Measurements from ENCODE around the gene SOX21. TPM values are rescaled to one million over a fixed set of nuclear protein-coding genes. Genes with fewer than 3 reads are reported as not detected.

SOX21 gene
- total and polyA plus RNA-seq, 8 donors, result 0.09 to 0.86 (median 0.53) TPM

DNA sequence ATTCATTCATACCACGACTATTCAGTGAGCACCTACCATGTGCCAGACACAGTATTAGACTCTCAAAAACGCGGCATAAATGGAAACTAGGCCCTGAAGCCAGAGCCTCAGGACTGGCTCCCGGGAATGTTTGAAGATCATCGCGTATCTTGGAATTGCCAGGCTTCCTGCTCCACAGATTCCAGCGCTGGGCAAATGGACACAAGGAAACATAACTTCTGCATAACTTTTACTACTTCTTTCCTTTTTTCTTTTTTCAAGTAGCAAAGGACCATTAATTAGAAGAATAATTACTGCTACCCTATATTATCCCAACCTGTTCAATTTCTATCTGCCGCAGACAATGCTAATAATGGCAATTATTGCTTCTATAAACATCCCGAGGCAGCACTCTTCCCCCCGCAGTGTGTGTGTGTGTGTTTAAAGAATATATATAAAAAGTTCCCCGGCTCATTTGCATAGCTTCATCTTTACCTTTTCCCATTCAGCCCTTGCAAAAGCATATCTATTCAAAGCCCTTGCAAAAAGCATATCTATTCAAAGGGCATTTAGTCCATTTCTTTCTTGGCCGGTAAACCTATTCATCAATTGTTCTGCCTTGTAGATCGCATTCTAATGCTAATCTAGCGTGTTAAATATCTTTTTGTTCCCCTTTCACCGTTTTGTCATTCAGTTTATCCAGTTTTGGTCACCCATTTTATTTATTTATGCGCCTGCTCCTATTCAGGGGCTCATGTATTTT is 6.1 kb downstream of the SOX21 start:
- intact Hi-C loops (cut with DNase I), result no loop called here
- no peak for ATAC-seq

GRCh38 chr13:94705081-94706030 is 7.0 kb downstream of the SOX21 start:
- Histone ChIP-seq H3K4me3 (no peak overlapping the region), H3K27ac (no peak overlapping the region), H3K27me3 (peaks cover 100% of the 10 kb centered on the region in 2 donors), H3K9me3 (no peaks in the 10 kb centered on the region), H3K4me1 (no peaks in the 10 kb centered on the region), H3K36me3 (no peaks in the 10 kb centered on the region)
- intact Hi-C loops (cut with DNase I), result no loop called here
- ATAC-seq (no peak), DNase-seq (peak in 1 of 4 donors; percentile 6)
- TF ChIP-seq, protein P1, sequence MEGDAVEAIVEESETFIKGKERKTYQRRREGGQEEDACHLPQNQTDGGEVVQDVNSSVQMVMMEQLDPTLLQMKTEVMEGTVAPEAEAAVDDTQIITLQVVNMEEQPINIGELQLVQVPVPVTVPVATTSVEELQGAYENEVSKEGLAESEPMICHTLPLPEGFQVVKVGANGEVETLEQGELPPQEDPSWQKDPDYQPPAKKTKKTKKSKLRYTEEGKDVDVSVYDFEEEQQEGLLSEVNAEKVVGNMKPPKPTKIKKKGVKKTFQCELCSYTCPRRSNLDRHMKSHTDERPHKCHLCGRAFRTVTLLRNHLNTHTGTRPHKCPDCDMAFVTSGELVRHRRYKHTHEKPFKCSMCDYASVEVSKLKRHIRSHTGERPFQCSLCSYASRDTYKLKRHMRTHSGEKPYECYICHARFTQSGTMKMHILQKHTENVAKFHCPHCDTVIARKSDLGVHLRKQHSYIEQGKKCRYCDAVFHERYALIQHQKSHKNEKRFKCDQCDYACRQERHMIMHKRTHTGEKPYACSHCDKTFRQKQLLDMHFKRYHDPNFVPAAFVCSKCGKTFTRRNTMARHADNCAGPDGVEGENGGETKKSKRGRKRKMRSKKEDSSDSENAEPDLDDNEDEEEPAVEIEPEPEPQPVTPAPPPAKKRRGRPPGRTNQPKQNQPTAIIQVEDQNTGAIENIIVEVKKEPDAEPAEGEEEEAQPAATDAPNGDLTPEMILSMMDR (IDR thresholded peaks at IDR 0.05), result no peak

More for the DNA sequence above, 6.1 kb downstream of the SOX21 start:
- H3K27me3 ChIP-seq, result peaks cover 99 to 100% of the 10 kb centered on the region in 2 donors
- TF ChIP-seq, protein P1 (IDR thresholded peaks at IDR 0.05), result no peak
- no peaks in the 10 kb centered on the region for H3K9me3 ChIP-seq
- peak in 1 of 4 donors; percentile 9 for DNase-seq
- H3K27ac ChIP-seq, result no peak overlapping the region
- H3K4me3 ChIP-seq, result no peak overlapping the region
- peaks cover 0 to 8% of the 10 kb centered on the region in 2 donors for H3K4me1 ChIP-seq
- H3K36me3 ChIP-seq, result no peaks in the 10 kb centered on the region

DNA sequence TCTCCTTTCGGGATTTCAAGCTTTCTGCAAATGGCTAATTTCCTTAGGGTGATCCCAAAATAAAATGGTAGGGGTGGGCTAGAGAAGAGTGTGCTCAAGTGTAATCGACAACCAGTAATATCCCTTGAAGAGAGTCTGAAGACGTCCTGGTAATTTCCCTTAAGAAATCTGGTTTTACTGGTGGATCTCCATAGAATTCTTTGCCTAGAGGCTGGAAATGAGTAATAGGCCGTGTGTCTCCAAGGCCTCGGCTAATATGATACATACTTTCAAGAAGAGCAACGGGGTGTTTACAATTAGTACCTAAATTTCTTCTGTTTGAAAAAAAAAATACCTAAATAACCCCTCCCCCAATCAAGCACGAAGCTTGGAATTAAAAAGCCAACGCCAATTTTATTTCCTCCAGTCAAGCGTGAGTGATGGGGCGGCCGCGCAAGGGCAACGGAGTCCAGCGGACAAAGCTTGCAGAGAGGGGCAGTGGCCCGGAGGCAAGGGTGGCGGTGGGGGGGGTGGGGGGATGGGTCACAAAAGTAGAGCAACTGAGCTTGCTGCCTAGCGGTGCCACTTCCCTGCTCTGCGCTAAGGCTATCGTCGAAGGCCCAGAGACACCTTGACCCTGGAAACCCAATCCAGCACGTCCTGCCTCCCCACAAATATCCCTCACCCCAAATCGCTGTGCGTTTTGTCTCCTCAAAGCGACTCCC is 7.8 kb downstream of the SOX21 start:
- intact Hi-C loops (cut with DNase I), result no loop called here

DNA sequence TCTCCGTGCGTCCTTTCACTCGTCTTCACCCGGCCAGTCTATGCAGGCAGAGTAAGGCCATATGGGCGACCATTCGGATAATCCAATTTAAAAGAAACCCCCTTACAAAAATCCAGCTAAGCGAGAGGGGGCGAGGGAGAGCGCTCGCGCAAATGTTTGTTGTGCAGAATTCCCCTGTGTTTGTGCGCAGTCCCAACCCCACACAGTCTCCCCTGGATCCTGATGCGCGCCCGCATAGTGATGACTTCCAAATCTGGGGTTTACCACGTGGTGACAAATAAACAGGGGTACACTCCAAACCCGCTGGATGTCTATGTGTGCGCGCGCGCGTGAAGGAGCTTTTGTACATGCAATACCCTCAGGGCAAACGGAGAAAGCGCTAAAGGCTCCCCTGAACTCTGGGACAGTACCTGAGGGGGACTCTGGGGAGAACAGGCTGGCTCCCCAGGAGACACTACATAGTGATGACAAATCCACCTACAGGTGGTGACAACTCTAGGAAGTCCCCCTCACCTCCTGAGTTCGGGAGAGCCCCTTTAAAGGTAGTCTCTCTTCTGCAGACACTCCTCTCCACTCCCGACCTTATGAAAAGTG is 8.5 kb downstream of the SOX21 start:
- Histone ChIP-seq H3K27ac (no peak overlapping the region), H3K4me1 (no peaks in the 10 kb centered on the region), H3K9me3 (no peaks in the 10 kb centered on the region), H3K27me3 (peaks cover 88 to 100% of the 10 kb centered on the region in 2 donors), H3K36me3 (no peaks in the 10 kb centered on the region), H3K4me3 (no peak overlapping the region)
- peak in 1 of 4 donors; percentile 2 for DNase-seq
- no peak for ATAC-seq
- TF ChIP-seq, protein P1 (IDR thresholded peaks at IDR 0.05), result no peak
- intact Hi-C loops (cut with DNase I), result no loop called here

More for the DNA sequence above, 7.8 kb downstream of the SOX21 start:
- H3K9me3 ChIP-seq, result no peaks in the 10 kb centered on the region
- no peaks in the 10 kb centered on the region for H3K4me1 ChIP-seq
- DNase-seq, result no peak
- no peak overlapping the region for H3K4me3 ChIP-seq
- TF ChIP-seq, protein P1 (IDR thresholded peaks at IDR 0.05), result no peak
- H3K27me3 ChIP-seq, result peaks cover 95 to 100% of the 10 kb centered on the region in 2 donors
- no peak for ATAC-seq
- no peaks in the 10 kb centered on the region for H3K36me3 ChIP-seq
- no peak overlapping the region for H3K27ac ChIP-seq

Data from left lung (tissue), 10 donors.